CD4-positive, alpha-beta T cell (primary cell): ENCODE data around the gene SYT2. TPM values are rescaled to one million over a fixed set of nuclear protein-coding genes. Genes with fewer than 3 reads are reported as not detected.

Experiments
- ATAC-seq: fragments of 200-7000 bp; cut with Tn5 transposase; one replicate; pipeline ENCODE4 v1.10.0; 2022; ENCODE audit warnings: mild to moderate bottlenecking; ENCODE audit not compliant: poor library complexity
- CTCF ChIA-PET: fragments of 350-600 bp; sonication (Branson Sonifier 250); formaldehyde crosslinking; loops from one replicate; lab custom pipeline; 2021; ENCODE audit warnings: antibody characterized with exemption, inconsistent platforms; lab: Charles Lee
- POLR2A ChIA-PET: fragments of 350-600 bp; sonication (Branson Sonifier 250); formaldehyde crosslinking; loops from one replicate; lab custom pipeline; 2021; ENCODE audit warnings: antibody characterized with exemption, inconsistent platforms; lab: Charles Lee
- DNase-seq, 14 experiments: peaks; one replicate each; pipeline ENCODE4 v3.0.0-alpha.2; 2013 to 2020; ENCODE audit warnings: mixed read lengths in 2 of 14
- H3K27ac ChIP-seq, 2 donors: one replicate each; pipeline versions ENCODE4 v1.5.1 to v1.7.0; 2013; ENCODE audit warnings: low read length in 2 of 2, low read depth in 1 of 2, mild to moderate bottlenecking in 1 of 2
- H3K27me3 ChIP-seq, 2 experiments: 1 replicate in 1 of 2; 2 replicates in 1 of 2; pipeline versions ENCODE4 v1.6.1 to v1.7.0; 2013; ENCODE audit warnings: low read length in 2 of 2, control low read depth in 1 of 2, mild to moderate bottlenecking in 1 of 2, moderate library complexity in 1 of 2; ENCODE audit not compliant: insufficient read depth in 2 of 2, control insufficient read depth in 1 of 2
- H3K36me3 ChIP-seq: one replicate; pipeline ENCODE4 v1.6.1; 2013; ENCODE audit warnings: low read length, control low read depth; ENCODE audit not compliant: insufficient read depth
- H3K4me1 ChIP-seq: one replicate; pipeline ENCODE4 v1.6.1; 2013; ENCODE audit warnings: low read length, control low read depth; ENCODE audit not compliant: insufficient read depth
- H3K4me3 ChIP-seq: one replicate; pipeline ENCODE4 v1.5.1; 2013; ENCODE audit warnings: mild to moderate bottlenecking, low read length, moderate library complexity
- H3K9me3 ChIP-seq, 2 experiments: 1 replicate in 1 of 2; 2 replicates in 1 of 2; pipeline versions ENCODE4 v1.6.1 to v1.7.0; 2013; ENCODE audit warnings: low read length in 2 of 2, mild to moderate bottlenecking in 2 of 2, control low read depth in 1 of 2, moderate library complexity in 1 of 2; ENCODE audit not compliant: control insufficient read depth in 1 of 2, insufficient read depth in 1 of 2
- H3K27ac Mint-ChIP-seq: one replicate; pipeline ENCODE4 v1.8.0; 2020; ENCODE audit warnings: mixed read lengths
- H3K27me3 Mint-ChIP-seq: one replicate; pipeline ENCODE4 v1.8.0; 2021; ENCODE audit warnings: mixed read lengths
- H3K36me3 Mint-ChIP-seq: one replicate; pipeline ENCODE4 v1.8.0; 2021; ENCODE audit warnings: low read depth, mixed read lengths
- H3K4me1 Mint-ChIP-seq: one replicate; pipeline ENCODE4 v1.8.0; 2021; ENCODE audit warnings: low read depth, mixed read lengths
- H3K4me3 Mint-ChIP-seq: one replicate; pipeline ENCODE4 v1.8.0; 2020; ENCODE audit warnings: mild to moderate bottlenecking, mixed read lengths
- H3K9me3 Mint-ChIP-seq: one replicate; pipeline ENCODE4 v1.8.0; 2020; ENCODE audit warnings: mixed read lengths
- intact Hi-C, 2 experiments: fragments of 100-400 bp; cut with DNase I in 1 of 2; cut with micrococcal nuclease in 1 of 2; formaldehyde crosslinking; loops; one replicate each; pipeline versions ENCODE4 v1.15.1 to v1.9.0; 2023 to 2025; cut with DNase I, micrococcal nuclease
- total RNA-seq, 174 experiments: library from RNA in 2 of 174; stranded (reverse) in 2 of 174; gene quantifications; one replicate each; pipeline ENCODE4 v1.2.3 and lab custom pipeline; 2021 to 2026
- TF ChIP-seq, protein P1 (sequence below): fragments of 200-600 bp; IDR thresholded peaks from one replicate; pipeline ENCODE4 v1.8.0; 2022; ENCODE audit warnings: antibody characterized with exemption, mild to moderate bottlenecking

The SYT2 gene
- total RNA-seq, 2 experiments from 2014 or later = not detected

DNA sequence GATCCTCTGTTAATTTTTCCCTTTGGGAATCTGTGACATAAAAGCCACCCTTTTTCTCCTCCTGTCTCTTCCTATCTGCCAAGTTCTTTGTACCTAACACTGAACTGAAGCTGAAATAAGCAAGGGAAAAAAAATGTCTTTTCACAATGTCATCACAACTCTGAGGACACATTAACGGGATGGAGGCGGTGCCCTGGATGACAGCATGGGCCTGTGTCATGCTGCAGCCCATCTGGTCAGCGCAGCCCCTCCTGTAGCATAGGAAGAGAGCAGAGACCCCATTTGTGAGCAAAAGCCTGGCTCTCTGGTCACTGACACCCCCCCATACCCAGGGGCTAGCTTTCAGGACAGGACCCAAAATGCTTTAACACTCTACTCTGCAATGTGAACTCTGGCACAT is 22.5 kb downstream of the SYT2 start:
- H3K27me3 Mint-ChIP-seq = peaks cover 77% of the 10 kb centered on the region
- H3K4me1 Mint-ChIP-seq = no peaks in the 10 kb centered on the region
- DNase-seq = no peak
- POLR2A ChIA-PET = no interaction called here
- H3K4me3 Mint-ChIP-seq = no peak overlapping the region
- Histone ChIP-seq H3K9me3 (no peaks in the 10 kb centered on the region), H3K36me3 (no peaks in the 10 kb centered on the region), H3K27me3 (peaks cover 0 to 10% of the 10 kb centered on the region in 2 experiments), H3K4me3 (no peak overlapping the region), H3K27ac (no peak overlapping the region), H3K4me1 (no peaks in the 10 kb centered on the region)
- no peaks in the 10 kb centered on the region for H3K9me3 Mint-ChIP-seq
- TF ChIP-seq, protein P1, sequence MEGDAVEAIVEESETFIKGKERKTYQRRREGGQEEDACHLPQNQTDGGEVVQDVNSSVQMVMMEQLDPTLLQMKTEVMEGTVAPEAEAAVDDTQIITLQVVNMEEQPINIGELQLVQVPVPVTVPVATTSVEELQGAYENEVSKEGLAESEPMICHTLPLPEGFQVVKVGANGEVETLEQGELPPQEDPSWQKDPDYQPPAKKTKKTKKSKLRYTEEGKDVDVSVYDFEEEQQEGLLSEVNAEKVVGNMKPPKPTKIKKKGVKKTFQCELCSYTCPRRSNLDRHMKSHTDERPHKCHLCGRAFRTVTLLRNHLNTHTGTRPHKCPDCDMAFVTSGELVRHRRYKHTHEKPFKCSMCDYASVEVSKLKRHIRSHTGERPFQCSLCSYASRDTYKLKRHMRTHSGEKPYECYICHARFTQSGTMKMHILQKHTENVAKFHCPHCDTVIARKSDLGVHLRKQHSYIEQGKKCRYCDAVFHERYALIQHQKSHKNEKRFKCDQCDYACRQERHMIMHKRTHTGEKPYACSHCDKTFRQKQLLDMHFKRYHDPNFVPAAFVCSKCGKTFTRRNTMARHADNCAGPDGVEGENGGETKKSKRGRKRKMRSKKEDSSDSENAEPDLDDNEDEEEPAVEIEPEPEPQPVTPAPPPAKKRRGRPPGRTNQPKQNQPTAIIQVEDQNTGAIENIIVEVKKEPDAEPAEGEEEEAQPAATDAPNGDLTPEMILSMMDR = no peak
- intact Hi-C loops = no loop called here
- CTCF ChIA-PET = interaction anchor here (0.8 kb wide), 1 partner anchor 1965 kb away, joined by 3 read pairs; no protein-coding TSS in a partner anchor
- no peaks in the 10 kb centered on the region for H3K36me3 Mint-ChIP-seq
- ATAC-seq = no peak
- H3K27ac Mint-ChIP-seq = no peak overlapping the region

GRCh38 chr1:202687370-202687769 is 22.9 kb downstream of the SYT2 start:
- H3K4me1 Mint-ChIP-seq = no peaks in the 10 kb centered on the region
- no peak overlapping the region for H3K27ac Mint-ChIP-seq
- Histone ChIP-seq H3K4me1 (no peaks in the 10 kb centered on the region), H3K27ac (no peak overlapping the region), H3K27me3 (peaks cover 0 to 10% of the 10 kb centered on the region in 2 experiments), H3K36me3 (no peaks in the 10 kb centered on the region), H3K4me3 (no peak overlapping the region), H3K9me3 (no peaks in the 10 kb centered on the region)
- TF ChIP-seq, protein P1 = no peak
- CTCF ChIA-PET = interaction anchor here (0.8 kb wide), 1 partner anchor 1965 kb away, joined by 3 read pairs; no protein-coding TSS in a partner anchor
- DNase-seq (no peak), ATAC-seq (no peak)
- H3K27me3 Mint-ChIP-seq = peaks cover 78% of the 10 kb centered on the region
- H3K36me3 Mint-ChIP-seq = no peaks in the 10 kb centered on the region
- no peak overlapping the region for H3K4me3 Mint-ChIP-seq
- no peaks in the 10 kb centered on the region for H3K9me3 Mint-ChIP-seq
- intact Hi-C loops = no loop called here
- POLR2A ChIA-PET = no interaction called here

DNA sequence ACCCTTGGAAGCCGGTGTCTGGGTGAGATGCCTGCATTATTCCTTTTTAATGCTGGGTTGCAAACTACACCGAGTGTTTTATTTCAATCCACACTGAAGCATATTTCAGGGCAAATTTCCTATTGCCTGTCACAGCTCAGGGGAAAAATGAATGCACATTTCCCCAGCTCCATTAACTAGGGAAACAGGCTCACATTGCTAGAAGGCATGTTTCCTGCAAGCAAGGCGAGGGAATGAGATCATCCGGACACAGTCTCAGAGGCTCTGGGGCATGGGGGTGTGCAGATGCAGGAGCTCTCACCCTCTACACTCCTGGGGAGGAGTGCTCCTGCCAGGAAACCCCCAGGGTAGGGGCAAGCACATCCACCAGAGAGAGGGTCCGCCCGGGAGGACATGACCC is 24.6 kb downstream of the SYT2 start:
- Mint-ChIP-seq H3K36me3 (no peaks in the 10 kb centered on the region), H3K4me1 (no peaks in the 10 kb centered on the region), H3K9me3 (no peaks in the 10 kb centered on the region), H3K27me3 (peaks cover 73% of the 10 kb centered on the region), H3K4me3 (no peak overlapping the region), H3K27ac (no peak overlapping the region)
- ChIA-PET CTCF (no interaction called here), POLR2A (no interaction called here)
- TF ChIP-seq, protein P1 = no peak
- no peaks in the 10 kb centered on the region for H3K4me1 ChIP-seq
- intact Hi-C loops = no loop called here
- no peak overlapping the region for H3K4me3 ChIP-seq
- ATAC-seq (no peak), DNase-seq (no peak)
- H3K27me3 ChIP-seq = peaks cover 6 to 14% of the 10 kb centered on the region in 2 experiments
- H3K27ac ChIP-seq = no peak overlapping the region
- H3K9me3 ChIP-seq = peaks cover 0 to 6% of the 10 kb centered on the region in 2 experiments
- no peaks in the 10 kb centered on the region for H3K36me3 ChIP-seq
